ENCODE results near the gene PREX1.

Gene PREX1

DNA sequence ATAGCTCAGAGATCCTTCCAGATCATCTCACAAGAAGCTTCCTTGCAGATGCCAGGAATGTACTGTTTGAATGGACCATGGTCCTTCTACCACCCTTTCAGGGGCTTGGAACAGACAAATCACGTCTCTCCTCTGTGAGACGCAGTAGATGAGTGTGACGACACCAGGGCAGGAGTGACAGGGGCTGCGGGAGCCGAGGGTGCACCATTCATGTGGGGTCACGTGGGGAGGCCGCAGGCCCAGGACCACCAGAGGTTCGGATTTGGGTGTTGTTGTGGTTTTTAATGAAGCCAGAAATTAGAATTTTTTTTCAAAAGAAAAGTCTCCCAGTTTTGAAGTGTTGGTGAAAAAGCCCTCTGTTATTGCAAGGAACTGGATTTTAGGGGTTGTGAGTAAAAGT is 79.2 kb downstream of the PREX1 start:
- DNase-seq, result no peak

DNA sequence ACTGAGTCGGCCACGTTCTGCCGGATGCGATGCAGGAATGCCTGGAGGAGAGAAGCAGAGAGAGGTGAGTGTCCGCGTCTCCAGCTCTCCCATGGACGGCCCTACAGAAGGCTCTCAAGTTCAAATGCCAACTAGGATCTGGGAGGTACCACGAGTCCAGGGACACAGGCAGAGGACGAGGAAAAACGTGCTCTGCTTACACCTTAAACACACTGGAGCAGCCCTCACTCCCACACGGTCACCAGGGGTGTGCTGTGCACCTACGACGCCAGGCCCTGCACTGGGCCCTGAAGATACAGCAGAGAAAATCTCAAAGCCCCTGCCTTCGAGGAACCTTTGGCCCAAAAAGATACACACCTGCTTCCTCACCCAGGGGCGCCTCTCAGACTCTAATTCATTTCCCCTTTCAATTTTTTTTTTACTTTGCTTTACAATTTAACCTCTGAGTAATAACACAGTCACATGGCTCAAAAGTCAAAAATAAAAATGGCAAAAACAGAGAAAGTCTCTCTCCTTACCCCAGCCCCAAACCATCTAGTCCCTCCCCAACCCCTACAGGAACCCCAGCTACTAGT is 79.9 kb downstream of the PREX1 start:
- DNase-seq, result no peak

DNA sequence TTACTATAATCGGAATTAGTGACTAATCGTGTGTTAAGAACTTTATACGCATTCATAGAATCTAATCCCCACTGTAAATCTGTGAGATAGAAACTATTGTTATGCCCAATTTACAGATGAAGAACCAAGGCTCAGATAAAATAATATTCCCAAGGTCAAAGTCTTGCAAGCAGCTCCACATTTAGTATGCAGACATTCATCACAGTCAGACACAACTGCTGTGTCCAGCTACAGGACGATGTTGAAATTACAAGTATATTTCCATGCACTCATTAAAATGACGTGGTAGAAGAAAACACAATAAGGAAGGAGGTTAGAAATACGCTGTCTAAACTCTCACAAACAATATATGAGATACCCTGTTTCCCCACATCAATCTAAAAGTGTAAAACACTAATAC is 82.5 kb downstream of the PREX1 start:
- no peak for DNase-seq

DNA sequence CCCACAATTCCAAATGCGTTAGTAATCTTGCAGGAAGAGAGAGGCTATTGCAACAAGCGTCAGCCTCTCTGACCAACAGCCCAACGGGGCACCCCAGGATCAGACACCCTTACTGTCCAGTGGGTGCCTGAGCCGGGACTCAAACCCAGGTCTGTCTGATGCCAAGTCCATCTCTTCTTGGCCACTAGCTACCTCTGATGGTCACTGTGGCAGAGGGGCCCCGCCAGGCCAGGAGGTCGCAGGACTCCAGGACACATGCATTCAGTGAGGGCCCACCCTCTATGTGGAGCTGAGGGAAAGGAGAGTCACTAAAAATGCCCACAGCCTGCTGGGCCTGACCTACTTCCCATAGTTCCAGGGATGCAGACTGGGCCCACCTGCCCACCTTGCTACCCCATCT is 83.3 kb downstream of the PREX1 start:
- DNase-seq, result no peak

DNA sequence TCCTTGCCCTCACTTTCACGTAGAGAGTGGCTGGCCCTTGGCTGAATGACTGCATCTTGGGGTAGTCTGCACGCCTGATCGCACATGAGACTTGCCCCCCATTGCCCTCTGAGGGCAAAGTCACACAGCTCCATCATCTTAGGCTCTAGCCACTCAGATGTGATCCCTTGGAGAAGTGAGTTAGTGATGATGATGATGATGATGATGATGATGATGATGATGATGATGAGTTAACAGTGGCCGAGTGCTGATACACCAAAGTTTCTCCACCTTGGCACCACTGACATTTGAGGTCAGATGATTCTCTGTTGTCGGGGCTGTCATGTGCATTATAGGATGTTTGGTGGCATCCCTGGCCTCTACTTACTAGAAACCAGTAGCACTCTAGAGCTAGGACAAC is 84.0 kb downstream of the PREX1 start:
- DNase-seq, result no peak

DNA sequence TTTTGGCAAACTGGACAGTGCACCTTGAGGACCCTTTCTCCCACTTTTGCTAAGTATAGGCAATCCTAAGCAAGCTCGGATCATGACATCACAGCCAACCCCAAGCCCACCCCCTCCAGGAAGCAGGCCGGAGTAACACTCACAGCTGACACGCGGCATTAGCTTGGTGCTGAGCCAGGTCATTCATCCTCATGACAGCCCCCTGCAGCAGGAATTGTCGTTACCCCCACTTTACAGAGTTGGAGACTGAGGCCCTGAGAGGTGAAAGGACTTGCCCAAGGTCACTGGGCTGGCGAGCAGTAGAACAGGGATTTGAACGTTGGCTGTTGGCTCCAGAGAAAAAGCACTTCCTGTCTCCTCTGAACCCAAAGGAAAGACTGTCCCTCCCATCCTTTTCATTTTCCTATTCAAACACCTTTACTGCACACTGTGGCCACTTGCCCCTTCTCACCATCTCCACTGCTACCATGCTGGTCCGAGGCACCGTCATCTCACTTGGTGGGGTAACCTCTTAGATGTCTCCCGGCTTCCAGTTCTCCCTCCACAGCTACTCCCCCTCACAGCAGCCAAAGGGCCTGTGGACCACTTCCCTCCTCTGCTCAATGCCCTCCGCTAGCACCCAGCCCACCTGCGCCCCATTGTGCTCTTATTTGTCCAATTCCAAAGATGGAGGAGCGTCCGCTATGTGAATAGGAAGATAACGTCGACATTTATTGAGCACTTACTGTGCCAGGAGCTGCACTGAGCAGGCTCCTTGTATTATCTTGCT is 84.7 kb downstream of the PREX1 start:
- DNase-seq, result no peak

DNA sequence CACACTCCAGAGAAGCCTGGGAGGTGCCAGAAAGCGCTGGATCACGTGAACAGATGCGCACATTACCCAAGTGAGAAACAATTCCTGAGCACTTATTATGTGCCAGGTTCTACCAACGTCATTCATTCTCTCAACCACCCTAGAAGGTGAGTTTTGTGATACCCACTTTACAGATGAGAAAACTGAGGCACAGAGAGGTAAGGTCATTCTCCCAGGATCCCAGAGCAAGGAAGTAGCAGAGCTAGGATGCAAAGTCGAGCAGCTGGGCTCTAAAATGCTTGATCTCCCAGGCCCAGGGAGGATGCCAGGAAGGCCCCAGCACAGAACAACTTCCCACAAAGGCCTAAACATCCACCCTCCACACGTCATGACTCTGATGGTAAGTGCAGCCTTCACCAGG is 85.6 kb downstream of the PREX1 start:
- DNase-seq, result no peak

DNA sequence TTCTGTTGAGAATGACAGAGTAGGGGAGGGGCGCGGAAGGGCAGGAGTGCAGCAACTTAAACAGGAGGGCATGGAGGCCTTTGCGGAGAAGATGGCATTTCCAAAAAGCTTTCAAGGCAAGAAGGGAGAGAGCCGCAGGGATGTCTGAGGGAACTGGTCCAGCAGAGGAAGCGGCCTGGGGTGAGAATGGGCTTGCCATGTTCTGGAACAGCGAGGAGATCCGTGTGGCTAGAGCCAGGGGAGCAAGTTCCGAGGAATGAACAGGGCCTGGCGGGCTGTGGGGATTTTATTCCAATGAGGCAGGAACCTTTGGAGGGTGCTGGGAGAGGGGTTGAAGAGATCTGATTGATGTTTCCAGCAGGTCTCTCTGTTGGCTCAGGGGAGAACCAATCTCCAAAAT is 86.1 kb downstream of the PREX1 start:
- DNase-seq, result no peak

DNA sequence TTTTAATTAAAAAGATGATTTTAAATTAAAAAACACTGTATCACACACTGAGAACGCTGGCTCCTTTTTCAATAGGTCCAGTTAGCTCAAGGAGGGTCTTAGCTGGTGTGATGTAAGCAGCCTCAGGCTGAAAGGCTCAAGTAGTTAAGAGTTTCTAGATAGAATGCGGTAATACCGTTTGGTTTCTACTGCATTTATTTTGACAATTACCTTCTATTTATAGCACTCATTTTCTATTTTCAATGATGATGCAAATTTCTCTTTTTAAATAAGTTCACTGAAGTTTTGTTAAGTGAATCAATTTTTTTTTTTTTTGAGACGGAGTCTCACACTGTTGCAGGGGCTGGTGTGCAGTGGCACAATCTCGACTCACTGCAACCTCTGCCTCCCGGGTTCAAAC is 87.1 kb downstream of the PREX1 start:
- no peak for DNase-seq

DNA sequence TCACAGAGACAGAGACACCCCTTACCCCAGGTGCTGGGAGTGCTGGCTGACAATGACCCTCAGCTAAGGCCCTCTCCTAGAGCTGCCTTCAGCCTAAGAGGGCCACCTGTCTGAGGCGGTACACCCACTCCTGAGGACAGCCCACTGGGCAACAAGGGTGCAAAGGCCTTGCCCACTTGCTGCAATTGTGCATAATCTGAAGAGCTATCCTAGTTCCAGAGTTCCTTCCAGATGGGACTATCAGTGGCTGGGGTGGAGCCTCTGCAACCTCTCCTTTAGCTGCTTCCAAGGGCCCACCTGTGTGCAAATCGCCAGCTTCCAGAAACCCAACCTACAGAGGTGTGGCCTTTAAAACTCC is 87.5 kb downstream of the PREX1 start:
- DNase-seq, result no peak

DNA sequence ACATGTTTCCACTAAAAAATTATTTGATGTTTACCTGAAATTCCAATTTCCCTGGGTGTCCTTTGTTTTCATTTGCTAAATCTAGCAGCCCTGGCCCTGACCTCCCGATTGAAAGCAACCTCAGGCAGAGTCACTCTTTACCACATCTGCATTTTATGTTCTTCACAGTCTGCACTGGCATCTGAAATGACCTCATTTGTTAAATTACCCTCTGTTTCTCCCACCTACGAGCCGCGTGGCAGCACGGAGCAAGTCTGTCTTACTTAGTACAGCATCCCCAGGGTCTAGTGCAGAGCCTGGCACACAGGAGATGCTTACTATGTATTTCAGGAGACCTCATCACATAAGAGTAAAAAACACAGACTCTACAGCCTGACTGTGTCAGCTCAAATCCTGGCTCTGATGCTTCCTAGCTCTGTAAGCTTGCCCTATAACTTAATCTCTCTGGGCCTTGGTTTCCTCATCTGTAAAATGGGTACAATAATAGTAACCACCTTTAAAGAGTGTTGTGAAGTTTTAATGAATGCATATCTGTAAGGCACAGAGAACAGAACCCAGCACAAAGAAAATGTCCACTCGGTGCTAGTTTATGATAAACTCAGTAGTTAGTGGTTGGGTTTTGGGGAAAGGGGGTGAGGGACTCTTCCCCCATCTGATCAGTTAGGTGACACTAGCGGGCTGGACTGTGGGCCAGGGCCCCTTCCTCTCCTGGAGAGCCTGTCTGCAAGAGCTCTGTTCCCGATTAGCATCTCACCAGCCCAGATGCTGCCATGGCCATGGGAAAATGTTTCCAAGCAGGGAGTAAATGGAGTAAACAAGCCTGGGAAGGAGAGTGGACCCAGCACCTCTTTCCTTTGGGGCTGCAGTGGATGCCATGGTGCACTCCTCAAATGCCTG is 88.2 kb downstream of the PREX1 start:
- no peak for DNase-seq

DNA sequence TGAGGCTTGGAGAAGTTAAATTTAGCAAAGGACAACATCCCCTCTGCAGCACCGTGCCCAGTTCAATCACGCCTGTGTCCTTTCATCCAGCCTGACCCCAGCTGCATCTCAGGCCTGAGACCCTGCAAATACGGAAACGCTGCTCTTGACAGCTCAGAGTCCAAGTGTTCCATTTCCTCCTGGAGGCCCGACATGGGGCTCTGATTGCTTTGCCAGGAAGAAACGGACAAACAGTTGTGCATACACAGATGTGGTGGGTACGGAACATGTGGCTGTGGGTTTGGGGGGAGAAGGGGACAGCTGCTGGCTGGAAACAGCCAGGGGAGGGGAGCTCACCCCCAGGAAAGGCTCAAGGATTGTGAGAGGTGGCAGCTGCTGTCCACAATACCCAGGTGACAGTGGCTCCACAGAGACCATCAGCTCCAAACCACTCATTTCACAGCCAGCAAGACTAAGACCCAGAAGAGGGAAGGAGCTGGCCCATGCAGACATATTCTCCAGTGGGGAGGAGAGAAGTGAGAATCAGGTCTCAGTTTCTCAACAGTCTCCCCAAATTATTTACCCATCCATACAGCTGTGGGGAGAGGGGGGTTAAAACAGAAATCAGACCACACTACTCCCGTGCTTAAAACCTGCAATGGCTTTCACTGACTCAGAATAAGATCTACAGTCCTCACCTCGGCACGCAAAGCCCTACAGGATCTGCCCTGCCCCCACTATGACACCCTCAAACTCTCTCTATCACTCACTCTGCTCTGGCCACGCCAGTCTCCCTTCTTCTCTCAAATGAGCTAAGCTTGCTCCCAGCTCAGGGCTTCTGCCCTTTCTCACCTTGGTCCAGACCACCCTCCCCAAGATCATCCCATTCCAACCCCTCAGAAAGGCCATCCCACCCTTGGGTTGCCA is 89.1 kb downstream of the PREX1 start:
- DNase-seq, result no peak

DNA sequence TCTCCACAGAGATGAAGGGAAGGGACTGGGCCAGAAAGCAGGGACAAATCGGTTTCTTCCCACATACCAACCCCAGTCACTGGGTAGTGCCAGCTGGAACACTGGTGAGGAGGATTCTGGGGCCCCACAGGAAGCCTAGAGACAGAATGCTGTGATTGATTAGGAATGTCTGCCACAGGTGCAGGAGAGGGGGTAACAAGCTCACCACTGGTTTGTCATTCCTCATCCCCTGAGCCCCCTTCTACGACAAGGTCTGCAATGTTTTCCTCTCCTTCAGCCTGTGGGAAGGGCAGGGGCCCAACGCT is 89.8 kb downstream of the PREX1 start:
- DNase-seq, result no peak

DNA sequence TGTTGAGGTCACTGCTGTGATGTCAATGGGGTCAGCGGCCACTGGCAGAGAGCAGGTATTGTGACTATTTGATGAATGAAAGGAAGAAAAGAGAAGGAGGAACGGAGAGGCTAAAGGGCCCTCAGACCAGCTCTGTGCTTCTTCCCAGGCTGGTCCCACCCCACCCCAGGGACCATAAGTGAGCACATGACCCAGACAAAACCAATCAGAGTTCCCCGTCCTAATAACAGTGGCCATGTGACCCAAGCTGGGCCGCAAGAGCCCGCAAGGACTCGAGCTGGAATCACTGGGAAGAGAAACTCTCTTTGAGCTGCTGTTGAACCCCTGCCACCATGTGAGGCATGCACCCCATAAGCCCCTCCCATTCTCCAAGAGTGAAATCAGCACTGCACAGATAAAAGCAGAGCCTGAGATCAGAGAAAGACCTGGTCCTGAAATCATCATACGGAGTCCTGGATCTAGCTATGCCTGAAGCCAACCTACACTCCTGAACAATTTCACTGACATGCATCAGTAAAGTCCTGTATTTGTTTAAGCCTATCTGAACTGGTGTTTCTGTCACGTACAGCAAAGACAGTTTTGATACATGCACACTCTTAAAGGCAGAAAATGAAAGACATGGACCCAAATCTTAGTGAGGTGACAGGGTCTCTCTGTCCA is 90.2 kb downstream of the PREX1 start:
- DNase-seq, result no peak

DNA sequence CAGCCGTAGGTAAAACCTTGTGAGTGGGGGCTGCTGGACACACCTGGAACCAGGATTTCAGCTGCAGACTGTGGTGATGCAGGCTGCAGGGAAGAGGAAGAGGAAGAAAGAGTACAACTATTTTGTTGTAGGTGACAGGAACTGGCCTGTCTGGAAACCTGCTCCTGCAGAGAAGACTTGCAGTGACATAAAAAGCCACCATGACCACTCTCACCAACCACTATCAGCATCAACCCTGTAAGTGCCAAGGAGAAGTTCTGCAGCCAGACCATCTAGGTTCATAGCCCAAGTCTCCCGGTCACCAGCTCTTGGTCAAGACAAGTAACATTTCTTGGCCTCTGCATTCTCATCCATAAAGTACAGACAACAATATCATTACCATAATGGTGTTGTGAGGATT is 91.2 kb downstream of the PREX1 start:
- no peak for DNase-seq

DNA sequence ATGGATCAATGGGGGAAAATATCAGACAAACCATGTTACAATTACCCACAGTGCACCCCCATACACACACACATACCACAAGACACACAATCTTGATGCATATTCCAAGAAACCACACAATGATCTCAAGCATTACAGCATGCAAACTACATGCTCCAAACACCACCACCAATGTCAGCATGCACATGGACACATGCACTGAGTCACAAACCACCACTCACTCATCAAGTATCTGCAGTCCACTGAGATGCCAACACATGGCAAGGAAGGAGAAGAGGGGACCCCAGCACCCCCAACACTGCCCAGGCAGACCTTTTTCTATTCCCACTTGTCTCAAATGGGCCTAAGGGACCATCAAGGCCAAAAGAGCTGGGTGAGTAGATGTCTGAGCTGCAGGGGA is 91.6 kb downstream of the PREX1 start:
- DNase-seq, result no peak

DNA sequence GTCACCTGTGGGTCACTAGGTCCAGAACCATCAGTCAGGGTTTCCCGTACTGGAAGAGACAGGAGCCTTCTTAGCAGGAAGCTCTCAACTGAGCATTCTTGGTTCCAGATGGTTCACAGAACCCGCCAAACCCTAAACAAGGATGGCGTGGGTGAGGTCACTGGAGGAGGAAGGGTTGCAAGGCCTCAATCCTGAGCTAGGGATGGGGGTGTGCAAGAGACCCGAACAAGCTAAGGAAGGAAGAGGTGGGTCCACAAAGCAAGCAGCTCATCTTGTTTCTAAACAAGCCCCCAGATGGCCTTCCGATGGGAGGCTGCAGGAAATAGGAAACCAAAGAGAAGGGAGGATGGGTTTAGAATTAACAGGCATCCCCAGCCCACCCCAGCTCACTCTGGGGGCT is 92.7 kb downstream of the PREX1 start:
- DNase-seq, result no peak

DNA sequence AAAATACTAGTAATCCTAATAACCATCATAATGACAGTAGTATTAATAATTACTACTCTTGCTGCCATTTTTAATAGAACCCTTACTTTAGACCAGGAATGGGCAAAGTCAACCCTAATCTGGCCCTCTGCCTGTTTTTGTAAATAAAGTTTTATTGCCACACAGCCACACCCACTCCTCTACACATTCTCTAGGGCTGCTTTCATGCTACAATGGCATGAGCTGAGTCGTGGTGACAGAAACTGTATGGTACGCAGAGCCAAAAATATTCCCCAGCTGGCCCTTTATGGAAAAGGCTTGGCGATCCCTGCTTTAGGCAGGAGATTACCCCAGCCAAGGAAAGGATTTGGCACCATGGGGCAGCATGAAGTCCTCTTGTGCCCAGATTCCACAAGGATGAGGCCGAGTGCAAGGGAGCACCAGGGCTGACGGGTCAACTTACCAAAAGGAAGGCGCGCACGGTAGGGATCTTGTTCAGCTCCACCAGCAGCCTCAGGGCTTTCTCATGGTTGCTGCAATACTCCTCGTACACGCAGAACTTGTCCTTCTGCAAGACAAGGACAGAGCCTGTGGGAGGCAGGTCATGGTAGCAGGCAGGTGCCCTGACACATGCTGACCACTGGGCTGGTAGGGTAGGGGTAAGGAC is 93.6 kb downstream of the PREX1 start:
- no peak for DNase-seq

DNA sequence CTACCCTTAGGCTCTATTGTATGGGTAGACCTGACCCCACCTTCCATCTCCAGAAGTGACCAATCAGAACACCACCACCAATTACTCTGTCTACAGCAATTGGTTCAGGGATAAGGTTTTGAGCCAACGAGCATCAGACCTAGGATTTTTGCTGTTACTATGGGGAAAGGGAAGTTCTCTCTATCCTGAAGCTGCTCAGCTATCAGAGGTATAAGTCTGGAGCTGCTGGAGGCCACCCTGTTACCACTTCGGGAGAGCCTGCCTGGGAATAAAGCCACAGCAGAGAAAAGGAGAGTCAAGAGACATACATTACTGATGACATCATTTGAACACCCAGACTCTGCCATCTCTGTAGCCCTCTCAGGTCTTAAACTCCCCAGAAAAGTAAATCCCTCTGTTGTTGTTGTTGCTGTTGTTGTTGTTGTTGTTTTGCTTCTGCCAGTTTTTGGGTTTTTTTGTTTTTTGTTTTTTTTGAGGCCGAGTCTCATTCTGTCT is 94.5 kb downstream of the PREX1 start:
- DNase-seq, result no peak

DNA sequence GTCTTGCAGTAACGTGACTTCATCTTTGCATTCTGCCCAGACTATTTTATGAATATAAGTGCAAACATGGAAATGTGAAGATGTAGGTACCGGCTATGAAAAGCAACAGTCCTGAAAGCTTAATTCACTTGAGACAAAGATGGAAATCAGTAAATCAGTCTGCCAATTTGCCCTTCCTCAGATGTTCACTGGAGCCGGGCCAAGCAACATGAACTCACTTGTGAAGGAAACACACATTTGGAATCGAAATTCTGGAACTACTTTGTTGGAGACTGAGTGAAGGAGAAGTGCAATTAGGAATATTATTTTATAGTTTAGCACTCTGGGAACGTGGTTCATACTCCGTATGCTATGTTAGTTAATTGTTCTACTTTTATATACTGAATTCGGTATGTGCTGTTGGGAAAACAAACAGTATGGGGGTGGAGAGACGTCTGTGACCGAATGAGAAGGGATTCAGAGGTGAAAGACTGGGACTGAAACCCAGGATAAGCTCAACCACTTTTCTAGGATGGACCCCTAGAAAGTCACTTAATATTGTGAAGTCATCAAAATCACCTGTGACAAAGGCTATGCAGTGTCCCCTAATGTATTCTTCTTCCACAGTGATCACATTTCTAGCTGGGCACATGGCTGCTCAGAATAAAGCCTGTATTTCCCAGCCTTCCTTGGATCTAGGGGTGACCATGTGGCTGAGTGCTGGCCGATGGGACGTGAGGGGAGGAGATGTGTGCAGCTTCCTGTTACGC is 95.5 kb downstream of the PREX1 start:
- DNase-seq, result no peak

DNA sequence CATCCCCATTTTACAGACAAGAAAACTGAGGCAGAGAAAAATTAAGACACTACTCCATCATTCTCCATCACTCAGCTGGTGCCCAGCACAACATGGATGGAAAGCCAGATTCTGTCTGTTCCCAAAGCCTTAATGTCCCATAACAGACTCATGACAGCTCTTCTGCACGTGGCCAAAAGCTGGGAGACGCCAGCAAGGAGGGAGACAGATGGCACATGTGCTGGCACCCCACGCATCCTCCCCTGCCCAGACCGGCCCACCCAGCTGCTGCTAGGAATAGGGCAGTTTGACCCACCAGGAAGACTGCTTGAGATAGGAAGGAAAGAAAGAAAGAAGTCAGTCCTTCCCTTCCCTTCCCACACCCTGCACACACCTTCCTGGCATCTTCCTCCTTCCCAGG is 96.3 kb downstream of the PREX1 start:
- DNase-seq, result no peak
